Spleen (tissue), 11 donors: Measurements from ENCODE around the gene PPP1CA. TPM values are rescaled to one million over a fixed set of nuclear protein-coding genes. Genes with fewer than 3 reads are reported as not detected.
A peak's percentile ranks its signal among the peaks of the same experiment; 100 is the strongest.

Experiments used
- DNase-seq: peaks from one replicate; pipeline ENCODE4 v3.0.0-alpha.2; 2020
- H3K27ac ChIP-seq, 8 donors: fragments of 200-600 bp; sonication (generic) in 7 of 8; 1 replicate in 4 of 8; 2 replicates in 4 of 8; pipeline versions ENCODE4 v1.5.0 to v1.8.0; 2016 to 2021; ENCODE audit warnings: inconsistent platforms in 4 of 8, mild to moderate bottlenecking in 4 of 8, moderate library complexity in 1 of 8
- H3K27me3 ChIP-seq, 7 donors: fragments of 200-600 bp; sonication (generic) in 6 of 7; replicated peaks in 1 of 7; 1 replicate in 4 of 7; 2 replicates in 3 of 7; pipeline versions ENCODE4 v1.5.0 to v1.8.0; 2016 to 2021; ENCODE audit warnings: inconsistent platforms in 3 of 7, mild to moderate bottlenecking in 1 of 7
- H3K36me3 ChIP-seq, 6 donors: fragments of 200-600 bp; sonication (generic) in 5 of 6; 1 replicate in 4 of 6; 2 replicates in 2 of 6; pipeline versions ENCODE4 v1.5.0 to v1.8.0; 2016 to 2021; ENCODE audit warnings: inconsistent platforms in 2 of 6
- H3K4me1 ChIP-seq, 6 donors: fragments of 200-600 bp; sonication (generic) in 5 of 6; 1 replicate in 3 of 6; 2 replicates in 3 of 6; pipeline versions ENCODE4 v1.5.0 to v1.8.0; 2016 to 2021; ENCODE audit warnings: inconsistent platforms in 3 of 6
- H3K4me3 ChIP-seq, 8 donors: fragments of 200-600 bp; sonication (generic) in 7 of 8; 1 replicate in 4 of 8; 2 replicates in 4 of 8; pipeline versions ENCODE4 v1.5.0 to v1.8.0; 2016 to 2021; ENCODE audit warnings: inconsistent platforms in 4 of 8, mild to moderate bottlenecking in 4 of 8, moderate library complexity in 2 of 8
- H3K9me3 ChIP-seq, 8 donors: fragments of 200-600 bp; sonication (generic) in 7 of 8; 1 replicate in 4 of 8; 2 replicates in 4 of 8; pipeline versions ENCODE4 v1.5.0 to v1.8.0; 2016 to 2021; ENCODE audit warnings: inconsistent platforms in 4 of 8
- CTCF ChIP-seq, 11 experiments: fragments of 200-600 bp in 7 of 11; fragments of 450-650 bp in 4 of 11; sonication (generic) in 4 of 11; IDR thresholded peaks in 8 of 11; conservative IDR thresholded peaks in 3 of 11; 1 replicate in 7 of 11; 2 replicates in 4 of 11; pipeline versions ENCODE4 v1.4.0 to v1.8.0; 2016 to 2021; ENCODE audit warnings: antibody characterized with exemption in 11 of 11, inconsistent platforms in 4 of 11, mild to moderate bottlenecking in 1 of 11
- POLR2A ChIP-seq, 3 donors: fragments of 450-650 bp; IDR thresholded peaks; one replicate each; pipeline ENCODE4 v1.5.1; 2017; ENCODE audit warnings: antibody characterized with exemption in 3 of 3, mild to moderate bottlenecking in 1 of 3
- POLR2AphosphoS5 ChIP-seq, 3 donors: sonication (generic); formaldehyde crosslinking; IDR thresholded peaks; one replicate each; pipeline ENCODE4 v1.5.1; 2017; ENCODE audit warnings: antibody characterized with exemption in 3 of 3
- WGBS, 5 donors: extraction: QIAGEN DNeasy Blood & Tissue Kit in 3 of 5; methylation state at CpG; one replicate each; pipeline versions ENCODE4 v1.1.5 to v1.1.7; 2013 to 2018; 5-methylcytosine and 5-hydroxymethylcytosine counted together
- intact Hi-C: fragments of 100-400 bp; cut with DNase I; formaldehyde crosslinking; loops from one replicate; pipeline ENCODE4 v1.15.0; 2023; ENCODE audit warnings: low total_unique reads
- polyA plus RNA-seq, 3 donors: library from polyadenylated mRNA; stranded (reverse); fragments of 200-250 nt; gene quantifications; one replicate each; pipeline ENCODE4 v1.2.1, GENCODE V29; 2013
- total RNA-seq, 7 donors: library from RNA; depleted of rRNA in 3 of 7; stranded (reverse); fragments of >200 nt in 3 of 7; fragmentation: NEBNext Ultra II Directional in 4 of 7; extraction: Animal tissue kit (Norgen Biotek cat#: 25700) in 4 of 7; gene quantifications; one replicate each; pipeline versions ENCODE4 v1.1.0 to v1.2.1, GENCODE V29; 2016 to 2021
- donor health status: healthy with polysubstance abuse.
- donor health status: DM: no; HTN: no; CAD: no; lungs with moderate emphysema.
- donor health status: DM: no; HTN: no; CAD: no.
- donor health status: Bipolar disorder and iron deficiency.
- donor health status: healthy.
- donor health status: DM: no; HTN: no; CAD: no.
- donor health status: DM: yes; HTN: yes; CAD: no.

Gene PPP1CA
- total and polyA plus RNA-seq, 10 donors: 147 to 207 (median 158) TPM

GRCh38 chr11:67397536-67397935 is 4.1 kb downstream of the PPP1CA start:
- peaks cover 34 to 90% (median 64%) of the 10 kb centered on the region in 6 donors for H3K4me1 ChIP-seq
- H3K4me3 ChIP-seq: no peak overlapping the region
- intact Hi-C loops: loop anchor here (5.0 kb wide), 1 partner anchor 110 kb away; the partner anchor contains the start of genes CDK2AP2 and PITPNM1
- TF ChIP-seq POLR2A (IDR thresholded peaks at IDR 0.05) (no peak), CTCF (IDR thresholded peaks at IDR 0.05 in 8 of 11, conservative IDR thresholded peaks at IDR 0.05 in 3 of 11) (no peak), POLR2AphosphoS5 (IDR thresholded peaks at IDR 0.05) (no peak)
- H3K9me3 ChIP-seq: no peaks in the 10 kb centered on the region
- 70 to 88% (median 81%) methylated on average over 5 to 6 of the region's 6 CpGs for WGBS, 5 donors
- H3K27ac ChIP-seq: peak overlapping the region in 4 of 8 donors; percentile 26 to 75 (median 58)
- DNase-seq: no peak
- H3K36me3 ChIP-seq: peaks cover 0 to 77% (median 51%) of the 10 kb centered on the region in 6 donors
- no peaks in the 10 kb centered on the region for H3K27me3 ChIP-seq

- Histone ChIP-seq H3K36me3 (peaks cover 0 to 77% (median 51%) of the 10 kb centered on the region in 6 donors), H3K4me3 (no peak overlapping the region), H3K27me3 (no peaks in the 10 kb centered on the region), H3K9me3 (no peaks in the 10 kb centered on the region), H3K27ac (peak overlapping the region in 7 of 8 donors; percentile 11 to 75 (median 37)), H3K4me1 (peaks cover 37 to 89% (median 62%) of the 10 kb centered on the region in 6 donors)
- intact Hi-C loops: loop anchor here (5.0 kb wide), 1 partner anchor 111 kb away; the partner anchor contains the start of genes CDK2AP2 and PITPNM1
- TF ChIP-seq POLR2A (IDR thresholded peaks at IDR 0.05) (no peak), CTCF (IDR thresholded peaks at IDR 0.05 in 8 of 11, conservative IDR thresholded peaks at IDR 0.05 in 3 of 11) (no peak), POLR2AphosphoS5 (IDR thresholded peaks at IDR 0.05) (peak in 2 of 3 donors; percentile 54 to 75)
- peak; percentile 75 for DNase-seq
- 16 to 21% (median 18%) methylated on average over 9 to 13 of the region's 13 CpGs for WGBS, 5 donors
Observed at GRCh38 chr11:67396587-67397389, 4.9 kb downstream of the PPP1CA start.

GRCh38 chr11:67396259-67396581 is 5.4 kb downstream of the PPP1CA start:
- Histone ChIP-seq H3K27me3 (no peaks in the 10 kb centered on the region), H3K4me3 (no peak overlapping the region), H3K27ac (peak overlapping the region in 4 of 8 donors; percentile 37 to 75 (median 58)), H3K36me3 (peaks cover 0 to 77% (median 51%) of the 10 kb centered on the region in 6 donors), H3K4me1 (peaks cover 37 to 92% (median 65%) of the 10 kb centered on the region in 6 donors), H3K9me3 (no peaks in the 10 kb centered on the region)
- WGBS, 5 donors: 92 to 97% (median 94%) methylated on average over 7 of the region's 7 CpGs
- intact Hi-C loops: loop anchor here (5.0 kb wide), 1 partner anchor 111 kb away; the partner anchor contains the start of genes CDK2AP2 and PITPNM1
- DNase-seq: no peak
- TF ChIP-seq CTCF (IDR thresholded peaks at IDR 0.05 in 8 of 11, conservative IDR thresholded peaks at IDR 0.05 in 3 of 11) (no peak), POLR2AphosphoS5 (IDR thresholded peaks at IDR 0.05) (no peak), POLR2A (IDR thresholded peaks at IDR 0.05) (no peak)
